ENCODE data around the gene PCID2. TPM values are rescaled to one million over a fixed set of nuclear protein-coding genes. Genes with fewer than 3 reads are reported as not detected.
A peak's percentile ranks its signal among the peaks of the same experiment; 100 is the strongest.

Gene PCID2
- total RNA-seq, 1 donor from 2014 or later = 44.9 TPM

DNA sequence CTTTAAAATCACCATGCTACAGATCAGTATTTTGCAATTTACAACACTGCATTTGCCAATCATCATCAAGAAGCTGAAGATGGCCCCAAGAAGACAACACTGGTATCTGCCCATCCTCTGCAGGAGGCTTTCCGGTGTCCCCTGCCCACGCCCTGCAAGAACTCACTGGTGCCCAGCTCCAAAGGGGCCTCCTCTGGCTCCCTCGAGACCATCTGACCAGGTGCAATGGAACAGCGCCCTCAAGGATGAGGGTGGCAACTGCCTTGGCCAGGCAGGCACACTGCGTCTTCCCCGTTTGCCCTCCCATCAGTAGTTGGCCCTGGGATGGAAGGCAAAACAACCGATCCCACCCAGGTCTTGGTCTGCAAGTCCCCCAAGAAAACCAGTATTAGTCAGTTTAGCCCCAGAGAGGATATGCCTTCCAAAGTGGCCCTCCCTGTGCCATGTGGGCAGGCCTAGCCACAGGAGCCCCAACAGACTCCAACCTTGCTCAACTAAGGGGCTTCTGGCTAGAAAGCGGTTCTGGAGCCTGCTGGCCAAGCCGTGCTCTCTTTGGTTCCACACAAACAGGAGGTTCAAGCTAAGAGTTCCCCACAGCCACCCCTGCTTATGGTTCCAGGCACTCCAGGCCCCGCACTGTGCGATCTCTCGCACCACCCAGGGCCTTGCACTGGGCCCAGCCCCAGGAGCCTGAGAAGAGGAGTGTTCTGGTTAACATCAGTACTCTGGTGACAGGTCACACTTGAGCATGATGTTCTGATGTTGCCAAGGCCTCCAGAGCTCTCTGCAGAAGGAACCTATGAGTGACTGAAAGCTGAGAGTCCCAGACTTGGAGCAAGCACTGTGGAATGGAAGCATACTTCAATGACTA lies 4.7 kb downstream of the PCID2 start:
- DNase-seq (ENCODE audit: extremely low spot score in 2 of 2) = peak in 1 of 2 donors; percentile 72
- TF ChIP-seq POLR2AphosphoS5 (IDR thresholded peaks at IDR 0.05; ENCODE audit: insufficient read depth in 1 of 2, low read depth in 1 of 2) (no peak), POLR2A (IDR thresholded peaks at IDR 0.05) (no peak), CTCF (IDR thresholded peaks at IDR 0.05) (no peak)
- no peaks in the 10 kb centered on the region for H3K9me3 ChIP-seq
- peaks cover 0 to 14% of the 10 kb centered on the region in 2 donors for H3K36me3 ChIP-seq
- intact Hi-C loops (cut with DNase I) = loop anchor here (10.0 kb wide), 1 partner anchor 91 kb away; the partner anchor contains the start of gene LAMP1
- H3K27ac ChIP-seq = no peak overlapping the region
- no peaks in the 10 kb centered on the region for H3K27me3 ChIP-seq
- peaks cover 50% of the 10 kb centered on the region for H3K4me1 ChIP-seq
- no peak overlapping the region for H3K4me3 ChIP-seq

DNA sequence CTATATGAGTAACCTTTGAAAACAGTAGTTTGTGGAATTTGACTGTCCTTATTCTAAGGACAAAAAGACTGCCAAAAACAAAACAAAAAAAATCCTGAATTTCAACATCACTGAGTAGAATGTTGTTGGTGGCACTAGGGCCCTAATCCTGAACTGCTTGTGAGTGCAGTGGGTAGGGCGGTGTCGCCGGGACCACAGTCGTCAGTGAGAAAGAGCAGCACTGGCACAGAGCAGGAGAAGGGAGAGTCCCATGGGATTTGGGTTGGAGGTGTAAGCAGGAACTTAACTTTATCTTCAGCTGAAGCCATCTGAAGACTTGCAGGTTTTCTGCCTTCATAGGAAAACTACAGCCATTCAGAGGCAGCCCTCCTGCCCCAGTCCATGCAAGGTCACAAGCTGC lies 5.6 kb downstream of the PCID2 start:
- no peaks in the 10 kb centered on the region for H3K27me3 ChIP-seq
- intact Hi-C loops (cut with DNase I) = loop anchor here (10.0 kb wide), 1 partner anchor 92 kb away; the partner anchor contains the start of gene LAMP1
- peak in 1 of 2 donors; percentile 72 for DNase-seq (ENCODE audit: extremely low spot score in 2 of 2)
- peaks cover 0 to 22% of the 10 kb centered on the region in 2 donors for H3K36me3 ChIP-seq
- H3K27ac ChIP-seq = no peak overlapping the region
- H3K4me1 ChIP-seq = peaks cover 48% of the 10 kb centered on the region
- H3K9me3 ChIP-seq = no peaks in the 10 kb centered on the region
- no peak overlapping the region for H3K4me3 ChIP-seq
- no peak for TF ChIP-seq POLR2AphosphoS5 (IDR thresholded peaks at IDR 0.05; ENCODE audit: insufficient read depth in 1 of 2, low read depth in 1 of 2)
- no peak for TF ChIP-seq POLR2A (IDR thresholded peaks at IDR 0.05)
- no peak for TF ChIP-seq CTCF (IDR thresholded peaks at IDR 0.05)

- Histone ChIP-seq H3K27me3 (no peaks in the 10 kb centered on the region), H3K4me3 (no peak overlapping the region), H3K27ac (no peak overlapping the region), H3K9me3 (no peaks in the 10 kb centered on the region), H3K36me3 (peaks cover 0 to 33% of the 10 kb centered on the region in 2 donors), H3K4me1 (peaks cover 37% of the 10 kb centered on the region)
- TF ChIP-seq CTCF (IDR thresholded peaks at IDR 0.05) (no peak), POLR2AphosphoS5 (IDR thresholded peaks at IDR 0.05; ENCODE audit: insufficient read depth in 1 of 2, low read depth in 1 of 2) (no peak), POLR2A (IDR thresholded peaks at IDR 0.05) (no peak)
- DNase-seq (ENCODE audit: extremely low spot score in 2 of 2) = peak in 1 of 2 donors; percentile 13
- intact Hi-C loops (cut with DNase I) = loop anchor here (10.0 kb wide), 1 partner anchor 93 kb away; the partner anchor contains the start of gene LAMP1
These were observed 6.7 kb downstream of the PCID2 start for GRCh38 chr13:113201815-113202214.

DNA sequence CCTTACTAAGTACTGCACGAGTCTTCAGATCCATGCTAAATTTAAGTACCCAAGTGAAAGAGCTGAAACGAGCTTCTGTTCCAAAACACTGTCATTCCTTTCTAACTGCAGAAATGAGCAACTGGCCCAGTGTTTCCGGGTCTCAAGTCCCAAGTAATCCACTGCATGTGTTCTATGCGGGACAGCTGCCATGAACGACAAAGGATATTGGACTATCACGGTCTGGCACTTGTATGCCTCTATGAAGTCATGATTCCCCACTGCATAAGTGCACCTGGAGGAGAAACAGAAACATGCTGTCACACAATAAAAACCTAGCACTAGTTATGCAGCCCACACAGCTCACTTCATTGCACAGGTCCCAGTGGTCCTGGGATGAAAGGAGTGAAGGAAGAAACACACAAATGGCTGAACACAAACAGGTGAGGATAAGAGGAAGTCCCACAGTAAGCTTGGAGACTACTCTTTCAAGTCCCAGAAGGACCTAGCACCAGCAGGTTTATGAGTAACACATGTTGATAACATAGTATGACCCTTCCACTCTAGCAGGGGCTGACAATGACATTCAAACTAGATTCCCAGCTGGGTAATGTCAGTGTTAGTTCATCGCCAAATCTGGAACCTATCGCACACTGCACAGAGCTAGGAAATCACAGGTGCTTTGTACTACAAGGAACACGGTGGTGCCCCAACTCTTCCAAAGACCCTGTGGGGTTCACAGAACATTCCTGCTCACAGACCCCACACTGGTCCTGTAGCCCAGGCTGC lies 11.3 kb downstream of the PCID2 start:
- Histone ChIP-seq H3K27me3 (no peaks in the 10 kb centered on the region), H3K36me3 (peaks cover 0 to 66% of the 10 kb centered on the region in 2 donors), H3K4me1 (no peaks in the 10 kb centered on the region), H3K4me3 (no peak overlapping the region), H3K9me3 (no peaks in the 10 kb centered on the region), H3K27ac (no peak overlapping the region)
- intact Hi-C loops (cut with DNase I) = no loop called here
- DNase-seq (ENCODE audit: extremely low spot score in 2 of 2) = no peak
- TF ChIP-seq POLR2A (IDR thresholded peaks at IDR 0.05) = no peak
- TF ChIP-seq POLR2AphosphoS5 (IDR thresholded peaks at IDR 0.05; ENCODE audit: insufficient read depth in 1 of 2, low read depth in 1 of 2) = no peak
- no peak for TF ChIP-seq CTCF (IDR thresholded peaks at IDR 0.05)
